Inflammatory macrophage (primary cell): ENCODE data around the gene GFI1B.
"Not testable (repeated sequence)": the region's sequence is repeated elsewhere in the genome, so short reads cannot be mapped to it uniquely, and the experiment has no call there.

Experiments used
- DNase-seq, 2 donors: peaks; one replicate each; pipeline ENCODE4 v3.0.0-alpha.2; 2020 to 2022
- total RNA-seq, 18 experiments: gene quantifications; one replicate each; lab custom pipeline; 2026; ENCODE audit warnings: mixed read lengths in 6 of 18, inconsistent platforms in 2 of 18; lab: John Stamatoyannopoulos, UW

The GFI1B gene
- 0 to 1.2 (median 0.06) reads per million in 18 experiments for total RNA-seq

DNA sequence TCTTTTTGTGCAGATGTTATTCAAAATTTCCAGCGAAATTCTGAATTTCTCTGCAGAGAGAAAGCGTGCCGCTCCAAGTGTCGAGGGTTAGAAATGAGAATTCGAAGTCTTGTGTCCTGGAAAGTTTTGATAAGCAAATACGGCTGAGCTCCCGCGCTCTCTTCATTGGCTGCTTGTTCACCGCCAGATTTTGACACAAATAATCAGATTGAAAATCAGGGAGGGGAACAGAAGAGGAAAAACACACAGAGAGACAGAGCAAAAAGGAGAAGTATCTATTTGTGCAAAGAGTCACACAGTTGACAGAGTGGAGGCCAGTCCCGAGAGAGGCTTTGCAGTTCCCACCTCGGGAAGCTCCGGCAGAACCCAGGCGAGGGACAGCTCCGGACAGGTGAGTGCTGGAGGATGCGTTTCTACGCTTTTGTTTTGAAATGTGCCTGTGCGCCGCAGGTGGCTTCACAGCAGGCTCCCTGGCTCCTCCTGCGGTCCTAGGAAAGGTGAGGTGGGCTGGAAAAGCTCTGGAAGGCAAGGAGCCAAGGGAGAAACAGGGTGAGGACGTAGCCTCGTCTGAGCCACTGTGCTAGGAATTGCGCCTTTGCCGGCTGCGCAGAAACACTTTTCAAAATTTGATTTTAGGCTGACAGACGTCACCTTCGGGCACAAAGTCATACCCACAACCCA, at the start of gene GFI1B:
Gene GFI1B, plus strand, starts transcription at position 244 of the 681 bp plus-strand sequence. CDS start 7,985 bp downstream, outside the sequence.
- peak; percentile 32 to 44 for DNase-seq

DNA sequence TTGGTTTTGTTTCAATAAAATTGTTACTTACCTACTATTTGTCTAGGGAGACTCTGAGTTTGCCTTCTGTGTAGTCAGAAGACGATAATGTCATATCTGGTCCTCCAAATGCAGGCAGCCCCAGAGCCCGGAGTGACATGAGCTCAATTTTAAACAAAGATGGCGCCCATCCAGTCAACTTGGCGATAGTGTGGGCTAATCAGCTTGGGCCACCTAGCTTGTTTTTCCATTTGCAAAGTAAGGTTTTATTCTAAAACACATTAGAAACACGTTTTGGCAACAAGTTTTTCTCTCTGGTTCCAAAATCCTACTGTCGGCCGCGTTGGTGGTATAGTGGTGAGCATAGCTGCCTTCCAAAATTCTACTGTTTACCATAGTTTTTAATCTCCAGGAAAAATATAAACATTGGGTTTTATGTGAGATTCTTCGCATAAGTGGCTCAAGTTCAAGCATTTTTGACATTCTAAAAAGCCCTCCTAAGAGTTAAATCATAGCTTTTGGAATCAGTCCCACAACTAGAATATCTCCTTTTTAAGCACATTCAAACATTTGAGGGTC, 47.2 kb upstream of the GFI1B start:
- no peak for DNase-seq

DNA sequence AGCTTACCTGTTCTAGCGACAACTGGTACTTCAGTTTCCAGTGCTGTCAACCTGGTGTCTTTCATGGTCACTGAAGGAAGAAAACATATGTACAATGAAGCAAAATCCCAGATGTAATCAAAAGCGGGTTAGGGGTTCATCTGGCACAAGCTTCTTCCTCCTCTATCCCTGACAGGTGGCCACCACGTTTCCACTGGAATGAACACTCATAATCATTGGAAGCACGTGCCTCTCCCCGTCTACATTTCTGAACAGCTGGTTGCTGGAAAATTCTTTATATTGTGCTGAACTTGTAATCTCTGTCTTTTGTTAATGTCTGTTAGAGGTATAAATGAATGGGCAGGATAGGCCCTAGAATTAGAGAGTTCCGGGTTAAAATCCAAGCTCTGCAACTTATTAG, 43.5 kb upstream of the GFI1B start:
- DNase-seq = no peak

DNA sequence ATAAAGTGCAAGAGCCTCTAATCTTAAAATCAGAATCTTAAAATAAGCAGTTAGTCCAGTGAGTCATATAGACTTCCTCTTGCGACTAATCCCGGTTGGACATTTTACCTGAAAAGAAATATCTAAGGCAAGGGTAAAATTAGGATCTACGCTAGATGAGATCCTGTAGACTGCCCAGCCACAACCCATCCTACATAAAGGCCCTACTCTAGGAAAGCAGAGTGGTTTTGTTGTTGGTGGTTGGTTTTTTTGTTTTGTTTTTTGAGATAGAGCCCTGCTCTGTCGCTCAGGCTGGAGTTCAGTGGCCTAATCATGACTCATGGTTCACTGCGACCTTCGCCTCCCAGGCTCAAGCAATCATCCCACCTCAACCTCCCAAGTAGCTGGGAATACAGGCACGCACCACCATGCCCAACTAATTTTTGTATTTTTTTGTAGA, 41.0 kb upstream of the GFI1B start:
- no peak for DNase-seq

DNA sequence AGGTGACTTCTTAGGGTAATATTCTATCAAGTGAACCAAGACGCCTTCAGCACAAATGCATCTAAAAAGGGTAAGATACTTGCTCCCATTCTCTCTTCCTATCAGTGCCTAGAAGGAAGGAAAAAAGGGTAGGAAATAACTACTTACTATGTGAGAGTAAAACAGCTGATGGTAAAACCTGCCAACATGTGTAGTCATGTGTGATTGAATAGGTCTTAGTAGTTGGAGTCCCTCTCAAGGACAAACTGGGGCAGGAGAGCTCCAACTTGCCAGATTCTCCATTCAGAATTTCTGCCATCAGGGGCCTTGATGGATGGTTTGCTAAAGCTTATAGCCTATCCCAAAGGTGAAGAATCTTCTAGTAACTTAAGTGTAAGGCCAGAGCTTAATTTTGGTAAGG, 39.3 kb upstream of the GFI1B start:
- no peak for DNase-seq

DNA sequence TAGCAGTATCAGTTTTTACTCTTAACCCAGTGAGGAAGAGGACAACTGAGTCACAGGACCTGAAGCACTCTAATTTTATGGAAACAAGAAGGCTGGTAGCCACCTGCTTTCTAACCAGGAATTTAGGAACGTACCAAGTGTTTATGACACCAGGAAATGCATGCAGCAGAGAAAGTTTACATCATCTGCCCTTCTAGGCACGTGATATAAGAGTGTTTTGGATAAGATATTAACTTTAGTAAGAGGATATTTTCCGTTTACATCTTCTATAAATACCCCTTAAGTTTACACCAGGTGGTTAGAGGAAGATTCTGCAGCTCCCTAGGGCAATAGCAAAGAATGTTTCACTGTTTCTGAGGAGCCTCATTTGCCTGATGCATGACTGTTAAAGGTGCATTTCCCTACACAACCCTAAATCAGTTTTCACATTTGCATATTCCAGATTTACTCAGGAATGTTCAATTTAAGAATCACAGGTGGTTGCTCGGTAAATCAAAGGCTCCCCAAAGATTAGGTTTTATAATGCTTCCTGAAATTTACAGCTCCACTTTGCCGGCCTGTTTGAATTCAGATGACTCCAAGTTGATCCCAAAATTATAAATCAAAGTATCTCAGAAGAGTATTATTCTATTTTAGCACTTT, 35.8 kb upstream of the GFI1B start:
- DNase-seq = no peak

DNA sequence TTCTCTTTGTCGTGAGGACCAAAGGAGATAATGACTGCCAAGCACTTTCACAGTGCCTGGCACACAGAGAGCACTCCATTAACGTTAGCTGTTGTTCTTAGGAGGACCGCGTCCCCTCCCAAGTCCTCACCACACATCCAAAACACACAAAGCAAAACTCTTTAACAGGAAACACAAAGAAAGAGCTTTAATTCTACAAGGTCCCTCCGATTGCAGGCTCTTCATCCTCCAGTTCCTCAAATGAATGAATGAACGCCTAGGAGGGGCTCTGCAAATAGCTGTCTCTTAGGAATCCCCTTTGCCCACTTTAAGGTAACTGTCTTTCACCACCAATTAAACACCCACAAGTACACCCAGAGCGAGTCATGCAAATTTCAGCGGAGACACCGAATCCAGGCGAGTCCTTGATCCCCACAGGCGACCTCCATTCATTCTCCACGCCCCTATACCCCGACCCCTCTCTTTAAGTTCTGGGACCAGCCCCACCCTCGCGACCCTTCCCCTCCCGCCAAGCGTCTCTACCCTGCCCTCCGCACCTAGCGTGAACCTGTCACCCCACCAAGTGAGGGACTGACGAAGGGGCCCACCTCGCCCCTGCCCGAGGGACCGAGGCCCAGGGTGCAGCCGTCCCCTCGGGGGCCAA, 34.7 kb upstream of the GFI1B start:
- DNase-seq = peak; percentile 5 to 11

DNA sequence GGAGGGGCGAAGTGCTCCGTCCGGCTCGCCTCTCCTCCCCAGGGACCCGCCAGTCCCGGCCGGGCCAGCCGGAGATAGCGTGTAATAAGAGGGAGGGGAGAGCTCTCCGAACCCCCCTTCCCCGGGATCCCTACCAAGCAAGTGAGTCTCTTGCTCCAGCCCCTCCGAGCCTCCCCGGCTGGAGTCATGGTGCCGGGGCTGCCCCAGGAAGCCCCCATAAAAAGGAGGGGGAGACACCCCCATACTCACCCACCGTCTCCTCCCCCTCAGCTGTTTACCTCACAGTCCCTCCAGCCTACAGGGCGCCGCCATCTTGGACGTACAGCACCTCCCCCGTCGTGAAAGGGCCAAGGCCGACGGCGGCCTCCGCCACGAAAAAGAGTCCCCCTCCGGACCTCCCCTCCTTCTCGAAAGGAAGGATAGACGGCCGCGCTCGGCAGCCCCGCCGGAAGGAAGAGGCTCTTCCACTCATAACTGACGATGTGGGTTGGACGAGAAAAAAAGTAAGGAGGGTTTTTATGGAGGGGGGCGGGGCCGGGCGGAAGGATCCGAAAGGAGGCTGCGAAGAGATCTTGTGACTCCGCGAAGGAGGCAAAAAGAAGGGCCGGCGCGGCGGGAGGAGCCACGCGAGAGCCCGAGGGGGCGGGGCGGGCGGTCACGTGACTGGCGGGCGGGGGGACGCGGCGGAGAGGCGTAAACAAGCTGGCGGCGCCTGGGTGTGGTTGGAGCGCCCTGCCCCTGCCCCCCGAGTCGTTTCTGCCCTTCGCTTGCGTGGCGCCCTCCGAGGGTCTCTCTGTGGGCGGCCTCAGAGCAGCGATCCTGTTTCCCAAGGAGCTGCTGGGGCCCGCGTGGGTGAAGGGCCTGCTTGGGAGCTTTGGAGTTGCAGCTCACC, 34.0 kb upstream of the GFI1B start, which contains the start of gene TSC1:
Gene TSC1, minus strand, starts transcription at position 323 of the 892 bp plus-strand sequence. CDS start 15,744 bp downstream, outside the sequence.
- DNase-seq = peak; percentile 94 to 96

DNA sequence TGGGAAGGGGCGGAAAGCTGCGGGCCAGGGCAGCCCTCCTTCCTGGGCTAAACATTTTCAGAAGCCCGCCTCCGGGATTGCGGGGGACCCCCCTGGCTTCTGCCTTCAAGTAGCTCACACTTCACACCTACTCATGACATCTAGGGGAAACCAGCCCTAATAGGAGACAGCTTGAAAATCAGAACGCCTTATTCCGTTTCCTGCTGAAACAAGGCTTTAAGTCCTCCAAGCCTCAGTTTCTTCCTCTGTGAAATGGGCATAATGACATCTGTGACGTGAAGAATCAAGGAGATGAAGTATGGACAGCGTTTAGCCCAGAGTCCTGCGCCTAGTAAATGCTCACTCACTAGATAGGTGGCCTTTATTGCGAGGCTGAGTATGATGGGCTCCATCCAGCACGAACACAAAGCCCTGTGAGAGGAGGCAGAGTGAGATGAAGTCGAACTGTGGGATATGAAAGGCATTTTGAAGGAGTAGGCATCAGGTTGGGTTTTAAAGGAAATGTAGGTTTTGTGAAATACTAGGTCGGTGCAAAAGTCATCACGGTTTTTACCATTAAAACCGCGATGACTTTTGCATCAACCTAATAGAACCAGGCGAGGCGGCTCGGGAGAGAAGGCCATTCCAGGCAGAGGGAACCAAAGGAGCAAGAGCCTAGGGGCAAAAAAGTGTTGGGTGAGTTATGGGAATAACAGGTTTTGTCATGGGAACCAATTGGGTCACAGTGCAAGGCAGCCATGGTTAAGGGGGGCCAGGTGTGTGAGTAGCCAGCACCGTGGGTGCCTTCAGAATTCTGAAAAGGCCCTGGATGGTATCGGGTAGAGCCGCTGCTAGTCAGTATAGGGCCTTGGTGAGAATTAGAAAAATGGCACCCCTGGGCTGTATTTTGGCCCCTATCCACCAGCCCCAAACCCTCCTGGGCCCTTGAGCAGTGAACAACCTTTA, 33.0 kb upstream of the GFI1B start:
- no peak for DNase-seq

DNA sequence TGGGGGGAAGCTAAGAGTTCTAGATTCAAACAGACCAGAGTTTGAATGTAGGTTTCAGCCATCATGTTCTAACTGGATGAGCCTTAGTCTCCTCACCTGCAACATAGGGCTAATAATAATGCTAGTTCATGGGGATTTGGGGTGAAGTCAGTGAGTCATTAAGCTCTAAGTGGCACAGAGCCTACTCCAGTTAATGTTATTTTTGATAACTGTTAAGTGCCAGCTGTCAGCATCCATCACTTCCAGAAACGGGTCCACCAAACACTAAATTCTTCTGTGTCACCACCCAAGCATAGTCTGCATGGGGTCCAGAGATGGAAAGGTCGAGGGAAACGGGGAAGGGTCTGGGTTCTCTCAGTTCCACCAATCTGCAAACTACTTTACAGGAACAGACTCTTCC, 32.3 kb upstream of the GFI1B start:
- no peak for DNase-seq

DNA sequence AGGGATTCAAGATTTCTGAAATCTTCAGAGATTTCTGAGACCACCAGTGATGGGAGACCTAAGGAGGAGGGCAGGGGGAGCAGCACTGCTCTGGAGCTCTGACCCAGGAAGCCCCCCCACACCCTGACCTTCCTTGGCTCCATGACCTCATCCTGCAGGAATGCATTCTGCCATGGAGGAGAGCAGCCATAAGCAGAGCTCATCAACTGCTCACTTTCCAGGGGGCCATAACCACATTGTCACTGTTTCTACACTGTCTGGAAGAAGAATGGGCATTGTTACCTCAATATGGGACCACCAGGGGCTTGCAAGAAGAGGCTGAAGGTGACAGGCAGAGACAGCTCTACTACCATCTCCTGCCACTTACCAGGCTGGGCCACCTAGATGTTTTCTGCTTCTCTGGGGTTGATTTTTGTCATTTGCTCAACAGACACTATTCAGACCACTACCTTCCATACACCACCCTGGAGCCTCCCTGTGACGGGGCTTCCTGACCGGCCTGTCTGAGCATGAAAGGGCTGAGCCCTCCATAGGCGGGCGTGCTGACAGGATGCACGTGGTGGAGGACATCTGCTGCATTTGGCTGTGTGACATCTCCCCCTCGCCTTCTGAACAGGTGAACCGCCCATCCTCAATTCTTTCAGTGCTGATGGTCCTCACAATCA, 31.7 kb upstream of the GFI1B start:
- no peak for DNase-seq

DNA sequence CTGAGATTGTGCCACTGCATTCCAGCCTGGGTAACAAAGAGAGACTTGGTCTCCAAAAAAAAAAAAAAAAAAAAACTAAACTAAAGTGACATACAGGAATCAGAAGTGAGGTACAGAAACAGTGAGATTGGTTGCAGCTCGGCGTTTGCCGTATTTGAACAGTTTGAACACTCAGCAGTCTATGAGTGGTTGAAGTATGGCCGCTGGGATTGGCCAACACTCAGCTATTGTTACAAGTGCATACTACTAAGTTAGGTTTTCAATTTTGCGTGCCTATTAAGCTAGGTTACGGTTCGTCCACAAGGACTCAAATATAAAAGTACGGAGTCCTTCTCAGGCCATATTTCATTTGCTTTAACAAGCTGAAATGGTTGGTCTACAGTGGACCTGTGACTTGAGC, 30.7 kb upstream of the GFI1B start:
- DNase-seq = no peak

DNA sequence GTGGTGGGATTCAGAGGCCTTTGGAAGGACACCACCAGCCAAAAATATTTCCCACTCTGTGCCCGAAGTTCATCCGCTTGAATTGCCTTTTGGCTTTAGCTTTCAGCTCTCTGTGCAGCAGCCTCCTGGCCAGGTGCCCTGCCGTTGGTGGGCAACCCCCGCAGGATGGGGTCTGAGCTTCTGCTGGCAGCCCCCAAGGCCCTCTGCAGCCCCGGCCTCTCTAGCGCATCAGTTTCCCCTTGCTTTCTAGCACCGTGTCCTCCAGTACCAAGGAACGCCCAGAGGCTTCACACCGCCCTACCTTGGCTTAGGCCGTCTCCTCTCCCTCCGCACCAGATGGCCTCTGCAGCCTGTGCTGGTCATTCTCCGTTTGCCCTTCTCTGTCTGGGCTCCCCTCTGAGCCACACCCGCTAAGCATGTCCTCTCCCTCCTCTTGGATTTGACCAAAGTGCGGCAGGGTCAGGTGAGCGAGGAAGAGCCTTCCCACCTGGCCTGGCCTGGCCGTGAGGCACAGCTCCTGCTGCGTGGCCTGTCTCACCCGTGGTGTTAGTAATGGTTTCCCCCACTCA, 29.9 kb upstream of the GFI1B start:
- DNase-seq = no peak

DNA sequence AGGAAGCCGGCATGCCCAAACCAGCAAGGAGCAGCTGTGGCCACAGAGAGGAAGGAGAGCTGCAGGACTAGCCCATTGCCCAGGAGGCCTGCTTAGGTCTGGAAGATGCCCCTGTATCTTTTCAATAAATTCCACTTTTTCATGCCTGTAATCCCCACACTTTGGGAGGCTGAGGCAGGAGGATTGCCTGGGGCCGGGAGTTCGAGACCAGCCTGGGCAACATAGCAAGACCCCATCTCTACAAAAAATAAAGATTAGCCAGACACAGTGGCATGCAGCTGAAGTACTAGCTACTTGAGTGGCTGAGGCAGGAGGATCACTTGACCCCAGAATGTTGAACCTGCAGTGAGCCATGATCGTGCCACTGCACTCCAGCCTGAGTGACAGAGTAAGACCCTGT, 28.8 kb upstream of the GFI1B start:
- no peak for DNase-seq

DNA sequence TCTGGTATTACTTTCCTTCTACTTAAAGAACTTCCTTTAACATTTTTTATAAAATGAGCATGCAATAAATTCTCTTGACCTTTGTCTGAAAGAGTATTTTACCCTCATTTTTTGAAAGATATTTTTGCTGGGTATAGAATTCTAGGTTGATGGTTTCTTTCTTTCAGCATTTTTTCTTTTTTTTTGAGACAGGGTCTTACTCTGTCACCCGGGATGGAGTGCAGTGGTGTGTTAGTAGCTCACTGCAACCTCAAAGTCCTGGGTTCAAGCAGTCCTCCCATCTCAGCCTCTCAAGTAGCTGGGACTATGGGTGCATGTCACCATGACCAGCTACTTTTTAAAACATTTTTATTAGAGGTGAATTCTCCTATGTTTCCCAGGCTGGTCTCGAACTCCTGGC, 23.4 kb upstream of the GFI1B start:
- no peak for DNase-seq

DNA sequence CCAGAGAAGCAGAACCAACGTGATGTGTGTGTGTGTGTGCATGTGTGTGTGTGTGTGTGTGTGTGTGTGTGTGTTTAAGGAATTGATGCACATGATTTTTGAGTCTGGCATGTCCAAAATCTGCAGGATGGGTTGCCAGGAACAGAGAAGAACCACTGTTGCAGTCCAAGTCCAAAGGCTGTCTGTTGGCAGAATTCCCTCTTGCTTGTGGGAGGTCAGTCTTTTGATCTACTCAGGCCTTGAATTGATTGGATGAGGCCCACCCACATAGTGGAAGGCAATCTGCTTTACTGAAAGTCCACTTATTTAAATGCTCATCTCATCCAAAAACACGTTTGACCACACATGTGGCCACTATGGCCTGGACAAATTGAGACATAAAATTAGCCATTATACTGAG, 22.7 kb upstream of the GFI1B start:
- DNase-seq = no peak

DNA sequence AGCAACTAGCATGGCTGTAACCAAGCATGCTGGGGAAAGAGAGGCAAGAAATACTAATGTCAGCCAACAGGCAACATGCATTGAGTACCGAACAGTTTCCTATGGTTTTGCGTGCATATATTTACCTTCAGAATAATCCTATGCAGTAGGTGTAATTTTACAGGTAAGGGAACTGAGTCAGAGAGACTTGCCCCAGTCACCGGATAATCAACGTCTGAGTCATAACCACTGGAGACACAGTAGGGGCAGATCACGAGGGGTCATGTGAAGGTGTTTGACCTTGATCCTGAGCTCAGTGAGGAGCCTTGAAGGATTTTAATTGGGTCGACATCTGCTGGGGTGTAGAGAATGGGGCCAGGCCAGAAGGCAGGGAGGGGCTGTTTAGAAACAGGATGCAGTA, 20.7 kb upstream of the GFI1B start:
- no peak for DNase-seq

DNA sequence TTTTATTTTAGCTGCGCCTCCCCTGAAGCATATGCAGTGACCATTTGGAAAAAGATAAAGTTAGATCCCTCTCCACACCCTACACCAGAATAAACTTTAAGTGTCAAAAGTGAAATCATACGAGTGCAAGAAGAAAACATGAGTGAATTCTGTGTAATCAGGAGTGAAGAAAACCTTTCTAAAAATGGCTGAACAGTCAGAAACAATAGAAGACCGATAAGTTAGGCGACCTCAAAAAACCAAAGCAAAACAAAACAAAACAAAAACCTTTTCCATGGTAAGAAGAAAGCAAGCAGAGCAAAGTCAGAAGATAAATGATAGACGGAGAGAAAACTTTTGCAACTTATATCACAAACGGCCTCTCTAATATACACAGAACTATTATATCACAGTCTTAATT, 17.5 kb upstream of the GFI1B start:
- no peak for DNase-seq

DNA sequence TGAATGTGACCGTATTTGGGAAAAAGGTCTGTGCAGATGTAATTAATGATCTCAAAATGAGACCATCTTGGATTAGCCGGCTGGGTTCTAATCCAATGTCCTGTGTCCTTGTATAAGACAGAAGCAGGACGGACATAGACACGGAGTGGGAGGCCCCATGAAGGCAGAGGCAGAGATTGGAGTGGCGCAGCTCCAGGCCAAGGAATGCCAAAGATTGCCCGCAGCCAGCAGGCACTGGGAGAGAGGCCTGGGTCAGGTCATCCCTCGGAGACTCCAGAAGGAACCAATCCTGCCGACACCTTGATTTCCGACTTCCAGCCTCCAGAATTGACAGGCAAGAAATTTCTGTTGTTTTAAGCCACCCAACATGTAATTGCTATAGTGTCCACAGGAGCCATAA, 13.0 kb upstream of the GFI1B start:
- no peak for DNase-seq

DNA sequence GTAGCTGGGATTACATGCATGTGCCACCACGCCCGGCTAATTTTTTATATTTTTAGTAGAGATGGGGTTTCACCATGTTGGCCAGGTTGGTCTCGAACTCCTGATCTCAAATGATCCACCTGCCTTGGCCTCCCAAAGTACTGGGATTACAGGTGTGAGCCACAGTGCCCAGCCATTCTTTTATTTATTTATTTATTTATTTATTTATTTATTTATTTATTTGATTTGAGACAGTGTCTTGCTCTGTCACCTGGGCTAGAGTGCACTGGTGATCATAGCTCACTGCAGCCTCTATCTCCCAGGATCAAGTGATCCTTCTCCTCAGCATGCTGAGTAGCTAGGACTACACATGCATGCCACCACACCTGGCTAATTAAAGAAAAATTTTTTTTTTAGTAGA, 10.6 kb upstream of the GFI1B start:
- not testable (repeated sequence) for DNase-seq
